ENCODE data around the gene WDR41.

Gene WDR41

DNA sequence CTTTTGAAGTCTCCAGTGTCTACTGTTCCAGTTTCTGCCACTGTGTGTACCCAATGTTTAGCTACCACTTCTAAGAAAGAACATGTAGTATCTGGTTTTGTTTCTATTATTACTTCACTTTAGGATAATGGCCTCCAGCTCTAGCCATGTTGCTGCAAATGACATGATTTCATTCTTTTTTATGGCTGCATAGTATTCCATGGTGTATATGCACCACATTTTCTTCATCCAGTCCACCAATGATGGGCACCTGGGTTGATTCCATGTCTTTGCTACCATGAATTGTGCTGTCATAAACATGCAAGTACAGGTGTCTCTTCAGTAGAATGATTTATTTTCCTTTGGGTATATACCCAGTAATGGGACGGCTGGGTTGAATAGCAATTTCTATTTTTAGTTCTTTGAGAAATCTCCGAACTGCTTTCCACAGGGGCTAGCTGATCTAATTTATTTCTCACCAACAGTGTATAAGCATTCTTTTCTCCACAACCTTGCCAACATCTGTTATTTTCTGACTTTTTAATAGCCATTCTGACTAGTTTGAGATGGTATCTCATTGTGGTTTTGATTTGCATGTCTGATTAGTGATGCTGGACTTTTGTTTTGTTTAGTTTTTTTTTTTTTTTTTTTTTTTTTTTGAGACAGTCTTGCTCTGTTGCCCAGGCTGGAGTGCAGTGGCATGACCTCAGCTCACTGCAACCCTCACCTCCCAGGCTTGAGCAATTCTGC is 68.9 kb downstream of the WDR41 start:
- no peak for DNase-seq (ENCODE audit: extremely low read depth, low read depth)
- TF ChIP-seq, protein P1, sequence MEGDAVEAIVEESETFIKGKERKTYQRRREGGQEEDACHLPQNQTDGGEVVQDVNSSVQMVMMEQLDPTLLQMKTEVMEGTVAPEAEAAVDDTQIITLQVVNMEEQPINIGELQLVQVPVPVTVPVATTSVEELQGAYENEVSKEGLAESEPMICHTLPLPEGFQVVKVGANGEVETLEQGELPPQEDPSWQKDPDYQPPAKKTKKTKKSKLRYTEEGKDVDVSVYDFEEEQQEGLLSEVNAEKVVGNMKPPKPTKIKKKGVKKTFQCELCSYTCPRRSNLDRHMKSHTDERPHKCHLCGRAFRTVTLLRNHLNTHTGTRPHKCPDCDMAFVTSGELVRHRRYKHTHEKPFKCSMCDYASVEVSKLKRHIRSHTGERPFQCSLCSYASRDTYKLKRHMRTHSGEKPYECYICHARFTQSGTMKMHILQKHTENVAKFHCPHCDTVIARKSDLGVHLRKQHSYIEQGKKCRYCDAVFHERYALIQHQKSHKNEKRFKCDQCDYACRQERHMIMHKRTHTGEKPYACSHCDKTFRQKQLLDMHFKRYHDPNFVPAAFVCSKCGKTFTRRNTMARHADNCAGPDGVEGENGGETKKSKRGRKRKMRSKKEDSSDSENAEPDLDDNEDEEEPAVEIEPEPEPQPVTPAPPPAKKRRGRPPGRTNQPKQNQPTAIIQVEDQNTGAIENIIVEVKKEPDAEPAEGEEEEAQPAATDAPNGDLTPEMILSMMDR (IDR thresholded peaks at IDR 0.05; ENCODE audit: low read depth, low read length, missing control alignments), result no peak
- no peak overlapping the region for H3K4me3 ChIP-seq (replicated peaks; ENCODE audit: low read depth, low read length)

DNA sequence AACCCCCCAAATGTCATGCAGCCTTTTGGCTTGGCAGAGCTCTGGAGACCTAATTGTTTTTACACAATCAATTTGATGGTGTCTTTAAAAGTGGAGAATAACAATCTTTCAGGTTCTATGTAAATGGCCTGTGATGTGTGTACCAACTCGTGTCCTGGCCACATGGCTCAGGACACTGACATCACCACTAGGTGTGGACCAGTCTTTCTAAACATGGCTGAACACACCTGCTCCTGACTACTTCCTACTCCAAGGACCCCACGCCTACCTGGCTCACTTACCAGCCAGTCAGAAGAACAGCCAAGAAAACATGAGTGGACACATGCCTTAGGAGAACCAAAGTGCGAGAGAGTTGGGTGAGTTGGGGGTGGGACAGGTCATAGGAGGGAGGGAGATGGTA is 71.2 kb downstream of the WDR41 start:
- H3K4me3 ChIP-seq (replicated peaks; ENCODE audit: low read depth, low read length), result no peak overlapping the region
- no peak for DNase-seq (ENCODE audit: extremely low read depth, low read depth)
- TF ChIP-seq, protein P1 (IDR thresholded peaks at IDR 0.05; ENCODE audit: low read depth, low read length, missing control alignments), result no peak

GRCh38 chr5:77419644-77420582 is 72.2 kb downstream of the WDR41 start:
- DNase-seq (ENCODE audit: extremely low read depth, low read depth), result no peak
- TF ChIP-seq, protein P1 (IDR thresholded peaks at IDR 0.05; ENCODE audit: low read depth, low read length, missing control alignments), result no peak

DNA sequence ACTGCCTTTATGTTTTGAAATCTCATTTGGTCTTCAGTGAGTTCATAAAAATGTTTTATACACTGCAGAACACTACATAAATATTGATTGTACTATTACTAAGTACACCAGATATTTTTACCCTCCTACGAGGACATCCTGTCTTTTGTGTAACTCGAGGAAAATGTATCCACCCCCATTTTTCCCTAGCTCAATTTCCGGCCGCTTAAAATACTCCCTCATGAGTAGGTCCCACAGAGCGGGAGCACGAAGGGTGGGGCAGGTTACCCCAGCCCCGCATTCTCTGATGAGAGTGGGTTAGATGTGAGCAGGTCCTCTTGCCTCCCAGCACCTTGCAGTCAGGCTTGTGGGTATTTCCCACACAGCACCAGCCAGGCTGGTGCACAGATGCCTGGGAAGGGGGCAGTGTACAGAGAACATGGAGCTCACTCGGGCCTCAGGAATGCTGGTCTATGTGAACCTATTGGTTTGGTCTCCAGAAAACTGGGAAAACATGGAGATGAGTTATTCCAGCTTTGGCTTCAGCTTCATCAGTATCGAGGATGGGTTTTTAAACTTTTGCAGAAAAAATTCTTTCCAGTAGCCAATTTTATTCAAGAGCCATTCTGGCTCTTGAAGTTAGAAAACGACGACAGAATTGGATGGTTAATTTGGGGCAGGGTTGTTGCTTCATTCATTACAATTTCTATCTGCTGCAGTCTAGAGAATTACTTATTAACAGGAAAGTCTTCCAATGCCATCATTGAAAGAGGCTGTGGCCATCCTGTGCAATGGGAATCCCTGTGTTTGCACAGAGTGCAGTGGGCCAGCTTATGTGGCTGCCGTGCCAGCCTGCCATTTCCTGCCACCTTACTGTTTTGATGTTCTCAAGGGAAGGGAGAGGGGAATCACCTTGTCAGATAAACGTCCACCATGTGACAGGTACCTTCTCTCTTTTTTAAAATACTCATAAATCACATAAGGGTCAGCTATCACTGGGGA is 73.2 kb downstream of the WDR41 start:
- TF ChIP-seq, protein P1 (IDR thresholded peaks at IDR 0.05; ENCODE audit: low read depth, low read length, missing control alignments), result no peak
- H3K4me3 ChIP-seq (replicated peaks; ENCODE audit: low read depth, low read length), result no peak overlapping the region
- no peak for DNase-seq (ENCODE audit: extremely low read depth, low read depth)

More at GRCh38 chr5:77419644-77420582, 72.2 kb downstream of the WDR41 start:
- no peak overlapping the region for H3K4me3 ChIP-seq (replicated peaks; ENCODE audit: low read depth, low read length)

DNA sequence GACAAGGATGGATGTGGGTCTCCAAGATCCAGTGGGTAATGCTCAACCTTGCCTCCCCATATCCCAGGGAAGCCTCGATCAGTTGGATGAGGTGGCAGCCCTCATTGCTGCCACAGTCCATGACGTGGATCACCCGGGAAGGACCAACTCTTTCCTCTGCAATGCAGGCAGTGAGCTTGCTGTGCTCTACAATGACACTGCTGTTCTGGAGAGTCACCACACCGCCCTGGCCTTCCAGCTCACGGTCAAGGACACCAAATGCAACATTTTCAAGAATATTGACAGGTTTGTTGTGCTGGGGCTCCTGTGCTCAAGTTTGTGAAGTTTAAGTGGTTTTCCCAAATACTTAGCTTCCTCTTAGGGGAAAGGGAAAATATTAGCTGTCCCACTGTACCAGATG is 74.0 kb downstream of the WDR41 start:
- H3K4me3 ChIP-seq (replicated peaks; ENCODE audit: low read depth, low read length), result no peak overlapping the region
- DNase-seq (ENCODE audit: extremely low read depth, low read depth), result no peak
- TF ChIP-seq, protein P1 (IDR thresholded peaks at IDR 0.05; ENCODE audit: low read depth, low read length, missing control alignments), result no peak

- no peak for DNase-seq (ENCODE audit: extremely low read depth, low read depth)
- TF ChIP-seq, protein P1 (IDR thresholded peaks at IDR 0.05; ENCODE audit: low read depth, low read length, missing control alignments), result no peak
- H3K4me3 ChIP-seq (replicated peaks; ENCODE audit: low read depth, low read length), result no peak overlapping the region
Observed at GRCh38 chr5:77413049-77413448, 79.1 kb downstream of the WDR41 start.

Measured in HFF-Myc (cell line).